ENCODE results near the gene SLC4A4.

SLC4A4 gene

GRCh38 chr4:71303850-71304249, 35.0 kb upstream of the SLC4A4 start:
- no peak overlapping the region for H3K27ac ChIP-seq (ENCODE audit: low read depth in 2 of 2, low read length in 2 of 2)
- no peak overlapping the region for H3K4me3 ChIP-seq (ENCODE audit: low read length in 2 of 2)
- peaks cover 26 to 51% of the 10 kb centered on the region in 2 donors for H3K4me1 ChIP-seq (ENCODE audit: control insufficient read depth in 2 of 2, insufficient read depth in 2 of 2, low read length in 2 of 2)
- H3K9me3 ChIP-seq (ENCODE audit: control insufficient read depth in 2 of 2, low read length in 2 of 2), result no peaks in the 10 kb centered on the region
- no peaks in the 10 kb centered on the region for H3K36me3 ChIP-seq (ENCODE audit: control insufficient read depth in 2 of 2, insufficient read depth in 2 of 2, low read length in 2 of 2)
- H3K9ac ChIP-seq (ENCODE audit: low read depth in 1 of 2, low read length in 2 of 2), result no peak overlapping the region
- H3K27me3 ChIP-seq (ENCODE audit: control insufficient read depth in 2 of 2, insufficient read depth in 2 of 2, low read length in 2 of 2), result no peaks in the 10 kb centered on the region

GRCh38 chr4:71304289-71304850, 34.5 kb upstream of the SLC4A4 start:
- no peak overlapping the region for H3K4me3 ChIP-seq (ENCODE audit: low read length in 2 of 2)
- H3K27ac ChIP-seq (ENCODE audit: low read depth in 2 of 2, low read length in 2 of 2), result no peak overlapping the region
- peaks cover 26 to 47% of the 10 kb centered on the region in 2 donors for H3K4me1 ChIP-seq (ENCODE audit: control insufficient read depth in 2 of 2, insufficient read depth in 2 of 2, low read length in 2 of 2)
- H3K9ac ChIP-seq (ENCODE audit: low read depth in 1 of 2, low read length in 2 of 2), result no peak overlapping the region
- H3K9me3 ChIP-seq (ENCODE audit: control insufficient read depth in 2 of 2, low read length in 2 of 2), result no peaks in the 10 kb centered on the region
- no peaks in the 10 kb centered on the region for H3K27me3 ChIP-seq (ENCODE audit: control insufficient read depth in 2 of 2, insufficient read depth in 2 of 2, low read length in 2 of 2)
- no peaks in the 10 kb centered on the region for H3K36me3 ChIP-seq (ENCODE audit: control insufficient read depth in 2 of 2, insufficient read depth in 2 of 2, low read length in 2 of 2)

- no peaks in the 10 kb centered on the region for H3K9me3 ChIP-seq (ENCODE audit: control insufficient read depth in 2 of 2, low read length in 2 of 2)
- peak overlapping the region in 1 of 2 donors; percentile 9 for H3K4me3 ChIP-seq (ENCODE audit: low read length in 2 of 2)
- H3K9ac ChIP-seq (ENCODE audit: low read depth in 1 of 2, low read length in 2 of 2), result peak overlapping the region in 1 of 2 donors; percentile 18
- no peaks in the 10 kb centered on the region for H3K27me3 ChIP-seq (ENCODE audit: control insufficient read depth in 2 of 2, insufficient read depth in 2 of 2, low read length in 2 of 2)
- peaks cover 22 to 34% of the 10 kb centered on the region in 2 donors for H3K4me1 ChIP-seq (ENCODE audit: control insufficient read depth in 2 of 2, insufficient read depth in 2 of 2, low read length in 2 of 2)
- H3K36me3 ChIP-seq (ENCODE audit: control insufficient read depth in 2 of 2, insufficient read depth in 2 of 2, low read length in 2 of 2), result peaks cover 0 to 2% of the 10 kb centered on the region in 2 donors
- H3K27ac ChIP-seq (ENCODE audit: low read depth in 2 of 2, low read length in 2 of 2), result peak overlapping the region; percentile 27 to 57
These were observed 31.1 kb upstream of the SLC4A4 start for GRCh38 chr4:71307729-71308128.

GRCh38 chr4:71322425-71322824, 16.4 kb upstream of the SLC4A4 start:
- Histone ChIP-seq H3K36me3 (ENCODE audit: control insufficient read depth in 2 of 2, insufficient read depth in 2 of 2, low read length in 2 of 2) (no peaks in the 10 kb centered on the region), H3K27ac (ENCODE audit: low read depth in 2 of 2, low read length in 2 of 2) (no peak overlapping the region), H3K4me1 (ENCODE audit: control insufficient read depth in 2 of 2, insufficient read depth in 2 of 2, low read length in 2 of 2) (no peaks in the 10 kb centered on the region), H3K9me3 (ENCODE audit: control insufficient read depth in 2 of 2, low read length in 2 of 2) (no peaks in the 10 kb centered on the region), H3K27me3 (ENCODE audit: control insufficient read depth in 2 of 2, insufficient read depth in 2 of 2, low read length in 2 of 2) (no peaks in the 10 kb centered on the region), H3K9ac (ENCODE audit: low read depth in 1 of 2, low read length in 2 of 2) (no peak overlapping the region), H3K4me3 (ENCODE audit: low read length in 2 of 2) (no peak overlapping the region)

GRCh38 chr4:71333368-71333767, 5.5 kb upstream of the SLC4A4 start:
- no peak overlapping the region for H3K9ac ChIP-seq (ENCODE audit: low read depth in 1 of 2, low read length in 2 of 2)
- H3K9me3 ChIP-seq (ENCODE audit: control insufficient read depth in 2 of 2, low read length in 2 of 2), result no peaks in the 10 kb centered on the region
- no peaks in the 10 kb centered on the region for H3K27me3 ChIP-seq (ENCODE audit: control insufficient read depth in 2 of 2, insufficient read depth in 2 of 2, low read length in 2 of 2)

GRCh38 chr4:71333960-71334359, 4.9 kb upstream of the SLC4A4 start:
- Histone ChIP-seq H3K36me3 (ENCODE audit: control insufficient read depth in 2 of 2, insufficient read depth in 2 of 2, low read length in 2 of 2) (no peaks in the 10 kb centered on the region), H3K9me3 (ENCODE audit: control insufficient read depth in 2 of 2, low read length in 2 of 2) (no peaks in the 10 kb centered on the region), H3K9ac (ENCODE audit: low read depth in 1 of 2, low read length in 2 of 2) (no peak overlapping the region), H3K4me1 (ENCODE audit: control insufficient read depth in 2 of 2, insufficient read depth in 2 of 2, low read length in 2 of 2) (no peaks in the 10 kb centered on the region), H3K27ac (ENCODE audit: low read depth in 2 of 2, low read length in 2 of 2) (no peak overlapping the region), H3K27me3 (ENCODE audit: control insufficient read depth in 2 of 2, insufficient read depth in 2 of 2, low read length in 2 of 2) (no peaks in the 10 kb centered on the region), H3K4me3 (ENCODE audit: low read length in 2 of 2) (no peak overlapping the region)

More at GRCh38 chr4:71333368-71333767, 5.5 kb upstream of the SLC4A4 start:
- no peaks in the 10 kb centered on the region for H3K4me1 ChIP-seq (ENCODE audit: control insufficient read depth in 2 of 2, insufficient read depth in 2 of 2, low read length in 2 of 2)
- no peak overlapping the region for H3K4me3 ChIP-seq (ENCODE audit: low read length in 2 of 2)
- no peak overlapping the region for H3K27ac ChIP-seq (ENCODE audit: low read depth in 2 of 2, low read length in 2 of 2)
- H3K36me3 ChIP-seq (ENCODE audit: control insufficient read depth in 2 of 2, insufficient read depth in 2 of 2, low read length in 2 of 2), result no peaks in the 10 kb centered on the region

GRCh38 chr4:71334465-71334882, 4.3 kb upstream of the SLC4A4 start:
- H3K9ac ChIP-seq (ENCODE audit: low read depth in 1 of 2, low read length in 2 of 2), result no peak overlapping the region
- H3K27me3 ChIP-seq (ENCODE audit: control insufficient read depth in 2 of 2, insufficient read depth in 2 of 2, low read length in 2 of 2), result no peaks in the 10 kb centered on the region
- no peaks in the 10 kb centered on the region for H3K9me3 ChIP-seq (ENCODE audit: control insufficient read depth in 2 of 2, low read length in 2 of 2)
- H3K4me3 ChIP-seq (ENCODE audit: low read length in 2 of 2), result no peak overlapping the region
- H3K27ac ChIP-seq (ENCODE audit: low read depth in 2 of 2, low read length in 2 of 2), result no peak overlapping the region
- no peaks in the 10 kb centered on the region for H3K4me1 ChIP-seq (ENCODE audit: control insufficient read depth in 2 of 2, insufficient read depth in 2 of 2, low read length in 2 of 2)
- no peaks in the 10 kb centered on the region for H3K36me3 ChIP-seq (ENCODE audit: control insufficient read depth in 2 of 2, insufficient read depth in 2 of 2, low read length in 2 of 2)

- no peaks in the 10 kb centered on the region for H3K27me3 ChIP-seq (ENCODE audit: control insufficient read depth in 2 of 2, insufficient read depth in 2 of 2, low read length in 2 of 2)
- H3K4me1 ChIP-seq (ENCODE audit: control insufficient read depth in 2 of 2, insufficient read depth in 2 of 2, low read length in 2 of 2), result no peaks in the 10 kb centered on the region
- no peak overlapping the region for H3K9ac ChIP-seq (ENCODE audit: low read depth in 1 of 2, low read length in 2 of 2)
- no peak overlapping the region for H3K27ac ChIP-seq (ENCODE audit: low read depth in 2 of 2, low read length in 2 of 2)
- no peaks in the 10 kb centered on the region for H3K36me3 ChIP-seq (ENCODE audit: control insufficient read depth in 2 of 2, insufficient read depth in 2 of 2, low read length in 2 of 2)
- no peak overlapping the region for H3K4me3 ChIP-seq (ENCODE audit: low read length in 2 of 2)
- H3K9me3 ChIP-seq (ENCODE audit: control insufficient read depth in 2 of 2, low read length in 2 of 2), result no peaks in the 10 kb centered on the region
These were observed 5.0 kb downstream of the SLC4A4 start for GRCh38 chr4:71343670-71344466.

GRCh38 chr4:71346710-71347109, 7.9 kb downstream of the SLC4A4 start:
- no peak overlapping the region for H3K27ac ChIP-seq (ENCODE audit: low read depth in 2 of 2, low read length in 2 of 2)
- peaks cover 3 to 20% of the 10 kb centered on the region in 2 donors for H3K36me3 ChIP-seq (ENCODE audit: control insufficient read depth in 2 of 2, insufficient read depth in 2 of 2, low read length in 2 of 2)
- H3K9me3 ChIP-seq (ENCODE audit: control insufficient read depth in 2 of 2, low read length in 2 of 2), result no peaks in the 10 kb centered on the region
- H3K4me3 ChIP-seq (ENCODE audit: low read length in 2 of 2), result no peak overlapping the region
- no peaks in the 10 kb centered on the region for H3K4me1 ChIP-seq (ENCODE audit: control insufficient read depth in 2 of 2, insufficient read depth in 2 of 2, low read length in 2 of 2)
- H3K9ac ChIP-seq (ENCODE audit: low read depth in 1 of 2, low read length in 2 of 2), result no peak overlapping the region
- no peaks in the 10 kb centered on the region for H3K27me3 ChIP-seq (ENCODE audit: control insufficient read depth in 2 of 2, insufficient read depth in 2 of 2, low read length in 2 of 2)

GRCh38 chr4:71348586-71348985, 9.8 kb downstream of the SLC4A4 start:
- no peak overlapping the region for H3K9ac ChIP-seq (ENCODE audit: low read depth in 1 of 2, low read length in 2 of 2)
- no peaks in the 10 kb centered on the region for H3K9me3 ChIP-seq (ENCODE audit: control insufficient read depth in 2 of 2, low read length in 2 of 2)
- no peak overlapping the region for H3K4me3 ChIP-seq (ENCODE audit: low read length in 2 of 2)
- no peaks in the 10 kb centered on the region for H3K27me3 ChIP-seq (ENCODE audit: control insufficient read depth in 2 of 2, insufficient read depth in 2 of 2, low read length in 2 of 2)
- peaks cover 6 to 22% of the 10 kb centered on the region in 2 donors for H3K36me3 ChIP-seq (ENCODE audit: control insufficient read depth in 2 of 2, insufficient read depth in 2 of 2, low read length in 2 of 2)
- H3K27ac ChIP-seq (ENCODE audit: low read depth in 2 of 2, low read length in 2 of 2), result no peak overlapping the region
- no peaks in the 10 kb centered on the region for H3K4me1 ChIP-seq (ENCODE audit: control insufficient read depth in 2 of 2, insufficient read depth in 2 of 2, low read length in 2 of 2)

All from mucosa of rectum (tissue), 2 donors.